Stimulated activated CD8-positive, alpha-beta memory T cell treated with anti-CD3 and anti-CD28 coated beads, Interleukin-2, amount 100 ng/mL, for 1 hour (primary cell): ENCODE results near the gene ARCN1.

Experiments used
- DNase-seq, 2 donors: peaks; one replicate each; pipeline ENCODE4 v3.0.0-alpha.2; 2020; ENCODE audit warnings: low read depth in 2 of 2

The ARCN1 gene

DNA sequence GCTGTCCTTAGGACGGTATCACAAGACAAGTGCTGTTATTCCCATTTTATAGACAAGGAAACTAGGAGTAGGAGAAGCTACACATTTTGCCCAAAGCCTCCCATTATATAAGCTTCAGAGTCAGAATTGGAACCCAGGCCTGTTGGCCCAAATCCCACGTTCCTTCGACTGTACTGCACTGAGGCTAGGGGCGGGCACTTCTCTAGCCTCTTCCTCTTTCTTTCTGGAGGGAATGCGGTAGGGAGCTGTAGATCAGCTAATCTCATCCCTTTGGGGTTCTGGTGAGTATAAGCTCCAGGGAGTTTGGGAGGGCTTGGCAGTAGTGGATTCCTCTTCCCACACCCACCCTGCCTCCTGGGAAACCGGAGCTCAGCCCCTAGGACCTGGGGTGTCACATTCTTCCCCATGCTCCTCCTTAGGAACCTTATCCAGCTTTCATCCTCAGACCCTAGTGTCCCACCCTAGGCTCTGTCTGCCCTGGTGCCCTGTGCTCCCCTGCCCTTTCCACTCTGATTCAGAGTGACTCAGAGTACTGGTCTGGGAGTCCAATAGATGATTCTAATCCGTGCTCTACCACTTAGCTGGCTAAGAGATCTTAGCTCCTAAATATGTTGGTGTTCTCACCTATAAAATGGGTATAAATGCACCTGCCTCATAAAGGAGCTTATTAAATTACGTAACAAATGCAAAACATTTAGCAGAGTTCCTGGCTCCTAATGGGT is 64.5 kb downstream of the ARCN1 start:
- no peak for DNase-seq

DNA sequence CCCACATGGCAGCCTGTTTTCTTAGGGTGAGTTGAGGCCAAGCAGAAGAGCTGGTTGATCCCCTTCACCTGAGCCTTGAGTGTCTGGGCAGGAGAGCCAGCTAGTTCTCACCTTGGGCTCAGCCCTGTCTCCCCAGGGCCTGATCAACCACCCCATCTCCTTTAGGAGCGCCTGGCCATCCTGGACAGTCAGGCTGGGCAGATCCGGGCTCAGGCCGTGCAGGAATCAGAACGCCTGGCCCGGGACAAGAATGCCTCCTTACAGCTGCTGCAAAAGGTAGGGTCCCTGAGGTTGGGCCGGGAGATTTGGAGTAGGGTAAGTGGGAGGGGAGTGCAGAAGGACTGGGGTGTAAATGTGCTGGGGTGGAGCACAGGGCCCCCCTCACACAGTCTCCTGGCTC is 66.5 kb downstream of the ARCN1 start:
- DNase-seq, result no peak

GRCh38 chr11:118639899-118640298 is 67.7 kb downstream of the ARCN1 start:
- no peak for DNase-seq

DNA sequence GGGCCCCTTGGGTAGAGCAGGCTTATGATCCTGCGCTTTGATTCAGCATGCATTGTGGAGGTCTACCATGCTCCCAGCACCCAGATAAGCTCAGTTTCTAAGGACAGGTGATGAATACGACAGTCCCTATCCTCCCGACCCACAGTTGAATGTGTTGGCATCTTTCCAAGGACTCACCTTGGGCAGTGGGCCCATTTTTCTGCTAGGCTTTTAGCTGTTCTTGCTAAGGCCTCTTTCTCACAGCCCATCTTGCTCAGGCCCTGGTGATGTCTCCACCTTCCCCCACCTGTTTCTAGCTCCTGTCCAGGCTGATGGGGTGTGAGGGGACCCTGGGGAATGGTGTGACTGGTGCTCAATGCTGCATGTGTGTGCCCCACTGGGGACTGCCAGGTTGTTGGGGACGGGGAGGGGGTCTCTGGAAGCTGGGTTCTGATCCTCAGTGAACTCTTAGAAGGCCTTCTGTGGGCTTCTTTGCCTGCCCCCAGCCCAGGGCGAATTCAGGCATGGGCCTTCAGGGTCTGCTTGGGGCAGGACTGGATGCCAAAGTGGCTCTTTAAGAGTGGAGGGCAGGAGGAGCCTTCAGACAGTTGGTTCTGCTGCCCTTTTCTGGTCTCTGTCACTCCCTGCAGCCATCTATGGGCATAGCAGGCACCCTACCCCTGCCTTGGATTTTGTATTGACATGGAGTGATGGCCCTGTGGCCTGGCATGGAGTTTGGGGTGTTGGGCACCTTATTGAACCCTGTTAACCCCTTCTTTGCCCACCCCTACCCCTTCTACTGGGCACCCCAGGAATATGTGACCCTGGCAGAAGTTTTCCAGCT is 68.3 kb downstream of the ARCN1 start:
- no peak for DNase-seq

DNA sequence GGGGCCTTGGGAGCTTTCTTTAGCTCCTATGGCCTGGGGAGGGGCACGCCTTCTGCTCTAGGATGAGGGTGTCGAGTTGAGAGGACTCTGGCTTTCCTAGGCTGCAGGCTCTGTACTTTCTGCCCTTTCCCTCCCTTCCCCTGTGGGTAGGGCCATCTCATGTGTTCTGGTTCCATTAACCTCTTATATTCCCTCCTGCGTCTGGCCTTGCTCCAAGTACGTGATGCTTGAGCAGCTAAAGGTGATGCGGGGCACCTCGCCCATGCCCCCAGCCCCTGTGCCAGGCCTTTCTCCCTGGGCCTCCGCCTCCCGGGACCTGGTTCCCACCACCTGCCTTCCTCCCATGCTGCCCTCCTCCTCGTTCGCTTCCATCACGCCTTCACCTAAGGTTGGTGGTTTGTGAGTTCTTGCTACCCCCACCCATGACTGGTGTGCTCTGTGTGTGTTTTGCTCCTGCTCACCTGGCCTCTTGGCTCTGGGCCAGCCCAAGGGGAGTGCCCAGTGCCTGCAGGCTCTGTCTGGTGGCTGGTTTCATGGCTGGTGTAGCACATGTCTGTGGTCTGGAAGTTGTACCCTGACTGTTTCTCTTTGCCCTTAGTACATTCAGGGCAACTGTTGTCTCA is 69.3 kb downstream of the ARCN1 start:
- no peak for DNase-seq

- DNase-seq, result no peak
These were observed 71.2 kb downstream of the ARCN1 start for GRCh38 chr11:118643142-118643994.

GRCh38 chr11:118643995-118644345 is 71.8 kb downstream of the ARCN1 start:
- no peak for DNase-seq

DNA sequence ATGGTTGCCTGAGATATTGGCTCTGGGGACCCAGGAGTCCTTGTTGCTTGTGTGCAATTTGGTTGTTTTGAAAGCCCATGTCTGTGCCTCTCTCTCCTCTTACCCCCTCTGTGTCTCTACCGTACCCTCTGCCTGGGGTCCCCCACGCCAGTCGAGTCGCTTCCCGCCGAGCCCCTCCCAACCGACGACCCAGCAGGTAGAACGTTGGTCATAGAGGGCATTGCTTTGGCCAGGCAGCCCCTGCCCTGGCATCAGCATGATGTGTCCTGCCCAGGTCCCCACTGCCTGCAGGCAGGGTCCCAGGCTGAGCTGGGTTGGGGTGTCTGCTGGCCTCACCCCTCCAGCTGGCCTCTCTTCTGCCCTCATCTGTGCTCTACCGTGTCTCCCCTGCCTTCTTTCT is 72.3 kb downstream of the ARCN1 start:
- no peak for DNase-seq

GRCh38 chr11:118645066-118645715 is 73.0 kb downstream of the ARCN1 start:
- DNase-seq, result no peak

- DNase-seq, result no peak
These were observed 74.2 kb downstream of the ARCN1 start for GRCh38 chr11:118646393-118646792.

DNA sequence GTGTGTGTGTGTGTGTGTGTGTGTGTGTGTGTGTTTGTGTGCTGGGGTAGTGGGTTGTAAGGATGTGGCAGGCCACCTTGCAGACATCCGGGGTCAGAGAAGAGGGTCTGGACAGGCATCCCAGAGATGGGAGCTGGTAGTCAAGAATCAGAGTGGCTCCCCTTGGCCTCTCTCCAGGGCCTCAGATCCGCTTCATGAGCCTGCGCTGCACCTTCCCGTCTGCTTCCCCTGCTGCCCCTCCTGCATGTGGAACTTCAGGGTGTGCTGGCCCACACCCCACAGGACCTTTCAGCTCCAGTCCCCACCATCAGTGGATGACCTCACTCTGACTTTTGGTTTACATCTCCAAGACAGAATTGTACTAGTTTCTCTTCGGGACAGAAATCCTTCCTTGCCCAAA is 76.1 kb downstream of the ARCN1 start:
- DNase-seq, result no peak

DNA sequence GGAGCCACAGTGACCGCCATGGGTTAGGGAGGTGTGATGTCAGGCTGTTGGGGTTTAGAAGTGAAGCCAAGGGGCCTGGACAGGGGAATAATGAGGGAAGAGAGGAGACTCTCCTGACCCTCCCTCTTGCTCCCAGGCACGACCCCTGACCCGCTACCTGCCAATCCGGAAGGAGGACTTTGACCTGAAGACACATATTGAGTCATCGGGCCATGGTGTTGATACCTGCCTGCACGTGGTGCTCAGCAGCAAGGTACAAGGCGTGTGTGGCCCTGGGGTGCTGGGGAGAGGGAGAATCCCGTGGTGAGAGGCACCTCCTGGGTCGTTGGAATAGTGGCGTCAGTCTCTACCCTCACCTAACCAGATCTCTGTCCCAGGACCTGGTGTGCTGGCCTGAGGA is 77.7 kb downstream of the ARCN1 start:
- DNase-seq, result no peak

DNA sequence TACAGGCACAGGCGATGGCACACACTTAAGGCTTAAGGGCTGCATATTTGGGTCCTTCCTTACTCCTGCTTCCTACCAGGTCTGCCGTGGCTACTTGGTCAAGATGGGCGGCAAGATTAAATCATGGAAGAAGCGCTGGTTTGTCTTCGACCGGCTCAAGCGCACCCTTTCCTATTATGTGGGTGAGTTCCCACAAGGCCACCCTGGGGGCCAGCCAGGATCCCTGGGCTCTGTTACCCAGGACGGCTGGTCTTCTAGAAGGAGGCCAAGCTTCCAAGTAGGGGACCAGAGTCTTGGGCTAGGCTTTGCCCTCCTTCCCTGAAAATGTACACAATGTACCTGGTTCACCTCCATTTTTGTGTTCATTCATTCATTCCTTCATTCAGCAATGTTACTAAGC is 78.2 kb downstream of the ARCN1 start:
- DNase-seq, result no peak

- no peak for DNase-seq
These were observed 79.6 kb downstream of the ARCN1 start for GRCh38 chr11:118651820-118652219.
